SU-DHL-6 (cell line): ENCODE results near the gene KCTD6.

Source experiments
- H2AFZ ChIP-seq: fragments of 200-600 bp; sonication (generic); 2 replicates; pipeline ENCODE4 v1.6.1; 2014; ENCODE audit warnings: low read depth, mild to moderate bottlenecking, moderate library complexity, mixed read lengths, antibody characterized with exemption, low read length; ENCODE audit not compliant: severe bottlenecking
- H3F3A ChIP-seq: fragments of 200-600 bp; shearing (Covaris generic); 2 replicates; pipeline ENCODE4 v1.6.0; 2016; ENCODE audit warnings: antibody characterized with exemption, mild to moderate bottlenecking; ENCODE audit not compliant: insufficient read depth
- H3K27ac ChIP-seq: fragments of 200-600 bp; sonication (generic); 2 replicates; pipeline ENCODE4 v1.5.1; 2016; ENCODE audit warnings: low read depth, mild to moderate bottlenecking, low read length, moderate library complexity, mixed read lengths
- H3K27me3 ChIP-seq: fragments of 200-600 bp; sonication (generic), shearing (Covaris generic); 2 replicates; pipeline ENCODE4 v1.6.0; 2014; ENCODE audit warnings: mild to moderate bottlenecking, low read length
- H3K36me3 ChIP-seq: fragments of 200-600 bp; sonication (generic); 2 replicates; pipeline ENCODE4 v1.6.1; 2014; ENCODE audit warnings: mild to moderate bottlenecking, low read length, mixed read lengths
- H3K4me2 ChIP-seq: fragments of 300-600, 200-600 bp; shearing (Covaris generic), sonication (generic); 2 replicates; pipeline ENCODE4 v1.6.0; 2014; ENCODE audit warnings: low read length, low read depth, mild to moderate bottlenecking; ENCODE audit not compliant: poor library complexity, severe bottlenecking
- H3K4me3 ChIP-seq: fragments of 200-600 bp; sonication (generic); 2 replicates; pipeline ENCODE4 v1.5.1; 2014; ENCODE audit warnings: antibody characterized with exemption, low read length, mild to moderate bottlenecking, mixed read lengths; ENCODE audit not compliant: insufficient read depth, poor library complexity, severe bottlenecking
- H3K79me2 ChIP-seq: fragments of 200-600 bp; sonication (generic); 2 replicates; pipeline ENCODE4 v1.6.1; 2014; ENCODE audit warnings: mild to moderate bottlenecking, low read length, moderate library complexity; ENCODE audit not compliant: insufficient read depth
- H3K9ac ChIP-seq: fragments of 200-600 bp; sonication (generic); 2 replicates; pipeline ENCODE4 v1.7.0; 2014; ENCODE audit warnings: mild to moderate bottlenecking, low read length
- H3K9me2 ChIP-seq: fragments of 200-600 bp; sonication (generic); replicated peaks from 2 replicates; pipeline ENCODE4 v1.6.1; 2014; ENCODE audit warnings: low read length; ENCODE audit not compliant: insufficient read depth
- H3K9me3 ChIP-seq: fragments of 200-600 bp; sonication (generic); 2 replicates; pipeline ENCODE4 v1.6.1; 2014; ENCODE audit warnings: low read length, mixed read lengths; ENCODE audit not compliant: insufficient read depth
- H4K20me1 ChIP-seq: fragments of 200-600 bp; sonication (generic); 2 replicates; pipeline ENCODE4 v1.6.1; 2014; ENCODE audit warnings: low read depth, mild to moderate bottlenecking, antibody characterized with exemption, low read length, moderate library complexity, mixed read lengths
- CTCF ChIP-seq: fragments of 200-600 bp; sonication (generic); IDR thresholded peaks from one replicate; pipeline ENCODE4 v1.5.1; 2017; ENCODE audit warnings: antibody characterized with exemption, mild to moderate bottlenecking, low read length, moderate library complexity; ENCODE audit not compliant: insufficient read depth, poor library complexity, severe bottlenecking
- EZH2phosphoT487 ChIP-seq: fragments of 200-600 bp; sonication (generic), shearing (Covaris generic); conservative IDR thresholded peaks from 2 replicates; pipeline ENCODE4 v1.6.1; 2018; ENCODE audit warnings: mild to moderate bottlenecking, antibody characterized with exemption, low read length, moderate library complexity, mixed read lengths

KCTD6 gene

GRCh38 chr3:58470363-58471024 is 21.4 kb upstream of the KCTD6 start:
- Histone ChIP-seq H2AFZ (no peak overlapping the region), H3K79me2 (no peaks in the 10 kb centered on the region), H3K27me3 (no peaks in the 10 kb centered on the region), H4K20me1 (no peaks in the 10 kb centered on the region), H3K9me2 (no peaks in the 10 kb centered on the region), H3F3A (no peaks in the 10 kb centered on the region), H3K9ac (no peak overlapping the region), H3K4me3 (no peak overlapping the region), H3K27ac (no peak overlapping the region), H3K9me3 (no peaks in the 10 kb centered on the region), H3K36me3 (no peaks in the 10 kb centered on the region), H3K4me2 (no peak overlapping the region)
- TF ChIP-seq EZH2phosphoT487 (no peak), CTCF (no peak)

DNA sequence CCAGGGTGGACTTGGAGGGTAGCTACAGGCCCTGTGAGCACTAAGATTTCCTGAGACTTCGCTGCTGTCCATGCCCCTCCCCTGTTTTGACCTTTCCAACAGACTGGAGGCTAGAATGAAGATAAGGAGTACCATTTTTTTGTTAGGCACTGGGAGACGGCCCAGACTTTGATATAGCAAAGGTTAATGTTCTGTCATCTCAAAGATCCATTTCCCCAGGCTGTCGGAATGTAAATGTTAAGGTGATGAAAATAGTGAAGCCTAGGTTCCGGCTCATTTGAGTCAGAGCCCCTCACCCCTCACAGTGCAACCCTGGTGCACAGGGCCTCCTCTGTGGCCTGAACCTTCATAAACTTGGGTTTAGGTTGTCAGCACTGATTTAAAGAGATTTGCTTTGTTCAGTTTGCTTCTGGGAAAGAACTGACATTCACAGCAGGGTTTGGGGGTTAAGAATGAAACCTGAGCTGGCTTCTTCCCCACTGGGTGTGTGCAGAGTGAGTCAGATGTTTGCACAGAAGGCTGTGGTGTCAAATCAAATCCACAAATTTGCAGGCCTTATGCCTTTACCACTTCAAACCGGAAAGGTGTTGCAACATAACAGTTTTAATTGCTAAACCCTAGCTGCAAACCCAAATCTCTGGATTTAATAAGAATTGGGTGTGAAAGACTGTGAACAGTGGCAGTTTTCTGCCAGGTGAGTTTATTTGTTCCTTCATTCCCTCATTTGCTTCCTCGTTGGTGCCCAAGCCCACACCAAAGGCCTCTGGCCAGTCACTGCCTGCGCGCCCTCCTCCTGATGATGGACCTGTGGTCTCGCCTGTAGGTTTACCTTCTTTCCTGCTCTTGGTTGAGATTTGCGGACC is 20.6 kb upstream of the KCTD6 start:
- no peak overlapping the region for H2AFZ ChIP-seq

GRCh38 chr3:58473275-58473674 is 18.6 kb upstream of the KCTD6 start:
- H3K9ac ChIP-seq = no peak overlapping the region
- H3K4me2 ChIP-seq = no peak overlapping the region
- H4K20me1 ChIP-seq = no peaks in the 10 kb centered on the region
- no peaks in the 10 kb centered on the region for H3K9me3 ChIP-seq
- no peaks in the 10 kb centered on the region for H3K79me2 ChIP-seq
- no peak overlapping the region for H3K4me3 ChIP-seq
- no peak overlapping the region for H2AFZ ChIP-seq
- no peaks in the 10 kb centered on the region for H3K36me3 ChIP-seq
- H3K27ac ChIP-seq = no peak overlapping the region
- H3K27me3 ChIP-seq = no peaks in the 10 kb centered on the region
- no peaks in the 10 kb centered on the region for H3F3A ChIP-seq
- H3K9me2 ChIP-seq = no peaks in the 10 kb centered on the region
- TF ChIP-seq CTCF (no peak), EZH2phosphoT487 (no peak)

More for the DNA sequence above, 20.6 kb upstream of the KCTD6 start:
- Histone ChIP-seq H3K79me2 (no peaks in the 10 kb centered on the region), H3F3A (no peaks in the 10 kb centered on the region), H3K9ac (no peak overlapping the region), H4K20me1 (no peaks in the 10 kb centered on the region), H3K27me3 (no peaks in the 10 kb centered on the region), H3K27ac (no peak overlapping the region), H3K4me3 (no peak overlapping the region), H3K4me2 (no peak overlapping the region), H3K9me3 (no peaks in the 10 kb centered on the region), H3K36me3 (no peaks in the 10 kb centered on the region), H3K9me2 (no peaks in the 10 kb centered on the region)
- TF ChIP-seq EZH2phosphoT487 (no peak), CTCF (no peak)
